ENCODE measurements around the gene MCTP1. TPM values are rescaled to one million over a fixed set of nuclear protein-coding genes. Genes with fewer than 3 reads are reported as not detected.

Gene MCTP1
- total RNA-seq, 1 experiment from 2014 or later = 5.6 TPM

GRCh38 chr5:95059636-95060035 lies 225.3 kb downstream of the MCTP1 start (continued):
- TF ChIP-seq AR (CRISPR knock-in tag; IDR thresholded peaks at IDR 0.05) = no peak
- no peak for TF ChIP-seq ETV6 (CRISPR knock-in tag; IDR thresholded peaks at IDR 0.05)

GRCh38 chr5:95057615-95058014 lies 227.3 kb downstream of the MCTP1 start:
- DNase-seq (ENCODE audit: low spot score) (no peak), ATAC-seq (no peak)
- Mint-ChIP-seq H3K27me3 (ENCODE audit: low read depth) (no peaks in the 10 kb centered on the region), H3K4me3 (no peak overlapping the region), H3K36me3 (no peaks in the 10 kb centered on the region), H3K4me1 (peaks cover 19% of the 10 kb centered on the region), H3K9me3 (peaks cover 4% of the 10 kb centered on the region), H3K27ac (no peak overlapping the region)
- POLR2A ChIA-PET = no interaction called here
- no peak for TF ChIP-seq E2F4 (CRISPR knock-in tag; IDR thresholded peaks at IDR 0.05; ENCODE audit: borderline replicate concordance, low read depth)
- no peak for TF ChIP-seq EMX1 (CRISPR knock-in tag; IDR thresholded peaks at IDR 0.05)
- TF ChIP-seq SMAD3 (CRISPR knock-in tag; IDR thresholded peaks at IDR 0.05; ENCODE audit: borderline replicate concordance) = no peak
- TF ChIP-seq MLX (CRISPR knock-in tag; IDR thresholded peaks at IDR 0.05) = no peak
- TF ChIP-seq GTF2I (CRISPR knock-in tag; conservative IDR thresholded peaks at IDR 0.05) = no peak
- no peak for TF ChIP-seq ZNF232 (CRISPR knock-in tag; IDR thresholded peaks at IDR 0.05)
- no peak for TF ChIP-seq ZMAT4 (CRISPR knock-in tag; IDR thresholded peaks at IDR 0.05)
- no peak for TF ChIP-seq CBFB (CRISPR knock-in tag; IDR thresholded peaks at IDR 0.05; ENCODE audit: low read depth)
- no peak for TF ChIP-seq AR (CRISPR knock-in tag; IDR thresholded peaks at IDR 0.05)
- TF ChIP-seq ZNF219 (CRISPR knock-in tag; IDR thresholded peaks at IDR 0.05; ENCODE audit: borderline replicate concordance) = no peak
- TF ChIP-seq SMAD4 (CRISPR knock-in tag; IDR thresholded peaks at IDR 0.05) = no peak
- TF ChIP-seq NR3C1 (CRISPR knock-in tag; conservative IDR thresholded peaks at IDR 0.05; ENCODE audit: low read depth) = no peak
- TF ChIP-seq ZNF121 (CRISPR knock-in tag; IDR thresholded peaks at IDR 0.05) = no peak
- no peak for TF ChIP-seq ZSCAN18 (CRISPR knock-in tag; IDR thresholded peaks at IDR 0.05)
- no peak for TF ChIP-seq ZNF425 (CRISPR knock-in tag; conservative IDR thresholded peaks at IDR 0.05)
- no peak for TF ChIP-seq STAT6 (CRISPR knock-in tag; conservative IDR thresholded peaks at IDR 0.05; ENCODE audit: low read depth)
- no peak for TF ChIP-seq CDX4 (CRISPR knock-in tag; IDR thresholded peaks at IDR 0.05; ENCODE audit: borderline replicate concordance)
- no peak for TF ChIP-seq PREB (CRISPR knock-in tag; IDR thresholded peaks at IDR 0.05; ENCODE audit: borderline replicate concordance)
- CTCF ChIA-PET = no interaction called here

Measured in WTC11 (cell line).